GM19397 (cell line): ENCODE measurements around the gene POLN.

Source experiments
- ATAC-seq: cut with Tn5 transposase; IDR thresholded peaks from one replicate; pipeline ENCODE4 v1.9.1; 2021; ENCODE audit warnings: mild to moderate bottlenecking, moderate library complexity; ENCODE audit not compliant: unreplicated experiment

The POLN gene

DNA sequence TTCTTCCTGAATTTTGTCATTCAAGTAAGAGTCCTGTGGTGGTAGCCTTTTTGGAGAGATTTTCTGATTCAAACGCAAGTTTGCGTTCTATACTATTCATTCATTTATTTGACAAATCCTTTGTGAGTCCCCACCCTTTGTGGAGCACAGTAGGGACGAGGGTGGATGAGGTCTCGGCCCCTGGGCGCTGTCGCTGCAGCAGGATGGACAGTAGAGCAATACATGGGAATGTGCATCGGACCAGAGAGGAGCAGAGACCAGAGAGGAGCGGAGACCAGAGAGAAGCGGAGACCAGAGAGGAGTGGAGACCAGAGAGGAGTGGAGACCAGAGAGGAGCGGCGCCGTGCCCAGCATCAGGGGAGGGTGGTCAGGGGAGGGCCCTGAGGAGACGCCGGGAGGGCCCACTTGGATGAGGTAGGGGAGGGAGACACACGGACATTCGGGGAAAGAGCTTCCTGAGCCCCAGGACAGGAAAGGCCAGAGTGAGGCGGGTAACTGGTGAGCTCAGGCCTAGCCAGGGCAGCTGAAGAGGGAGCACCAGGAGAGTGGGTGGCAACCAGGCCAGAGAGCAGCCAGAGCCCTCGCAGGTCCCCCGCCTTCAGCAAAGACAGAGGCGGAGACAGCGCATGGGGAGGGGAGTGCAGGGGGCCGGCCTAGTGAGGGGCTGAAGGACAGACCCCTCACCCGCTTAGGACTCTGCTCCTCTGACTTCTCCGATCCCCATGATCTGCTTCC lies 115.4 kb downstream of the POLN start:
- ATAC-seq: no peak

DNA sequence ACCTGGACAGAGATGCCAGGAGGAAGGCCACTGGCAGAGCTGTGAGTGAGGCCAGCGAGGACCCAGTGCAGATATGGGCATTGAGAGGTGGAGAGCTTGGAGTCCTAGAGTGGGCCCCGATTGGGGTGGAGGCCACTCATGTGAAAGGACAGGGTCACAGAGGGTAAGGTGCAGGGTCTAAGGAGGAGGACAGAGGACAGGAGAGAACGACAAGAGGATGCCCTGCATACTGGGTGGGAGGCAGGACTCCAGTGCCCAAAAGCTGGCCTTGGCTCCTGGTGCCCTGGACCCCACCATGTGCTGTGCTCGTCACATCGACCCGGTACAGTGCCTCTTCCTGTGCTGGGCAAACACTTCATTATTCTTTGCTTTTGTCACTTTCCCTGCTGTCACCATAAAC lies 116.1 kb downstream of the POLN start:
- no peak for ATAC-seq

GRCh38 chr4:2125023-2125422 lies 116.9 kb downstream of the POLN start:
- no peak for ATAC-seq

GRCh38 chr4:2116687-2117400 lies 125.1 kb downstream of the POLN start:
- ATAC-seq: no peak

DNA sequence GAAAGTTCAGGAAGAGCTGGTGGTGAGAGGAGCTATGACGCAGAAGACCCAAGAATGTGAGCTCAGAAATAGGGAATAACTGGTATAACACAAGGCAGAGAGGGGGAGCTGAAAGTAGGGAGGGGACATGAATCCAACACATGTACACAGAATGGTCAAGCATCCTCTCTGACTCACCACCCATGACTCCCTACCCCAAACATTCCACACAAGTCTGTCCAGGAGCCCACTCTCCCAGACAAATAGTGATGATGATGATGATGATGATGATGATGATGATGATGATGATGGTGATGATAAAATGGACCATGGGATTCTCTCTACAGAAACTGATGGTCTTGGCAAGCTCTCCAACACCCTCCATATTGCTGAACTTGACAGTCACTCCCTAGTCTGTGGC lies 136.4 kb downstream of the POLN start:
- no peak for ATAC-seq

GRCh38 chr4:2104556-2105345 lies 137.2 kb downstream of the POLN start:
- ATAC-seq: no peak

DNA sequence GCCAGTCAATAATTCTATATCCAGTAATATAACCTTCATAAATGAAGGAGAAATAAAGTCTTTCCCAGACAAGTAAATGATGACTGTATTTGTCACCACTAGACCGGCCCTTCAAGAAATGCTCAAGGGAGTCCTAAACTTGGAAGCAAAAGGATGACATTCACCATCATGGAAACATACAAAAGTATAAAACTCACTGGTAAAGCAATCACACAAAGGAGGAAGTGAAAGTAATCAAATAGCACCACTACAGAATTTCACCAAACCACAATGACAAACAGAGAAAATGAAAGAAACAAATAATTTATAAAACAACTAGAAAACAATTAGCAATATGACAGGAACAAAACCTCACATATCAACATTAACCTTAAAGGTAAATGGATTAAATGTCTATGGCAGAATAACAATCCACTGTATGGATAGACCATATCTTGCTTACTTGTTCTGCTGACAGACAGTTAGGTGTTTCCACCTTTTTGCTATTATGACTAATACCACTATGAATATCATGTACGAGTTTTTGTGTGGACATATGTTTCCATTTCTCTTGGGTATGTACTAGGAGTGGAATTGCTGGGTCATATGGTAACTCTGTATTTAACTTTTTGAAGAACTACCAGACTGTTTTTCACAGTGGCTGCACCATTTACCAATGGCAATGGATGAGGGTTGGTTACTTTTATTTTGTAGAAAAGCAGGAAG lies 137.9 kb downstream of the POLN start:
- ATAC-seq: no peak

GRCh38 chr4:2103127-2103842 lies 138.6 kb downstream of the POLN start:
- no peak for ATAC-seq

DNA sequence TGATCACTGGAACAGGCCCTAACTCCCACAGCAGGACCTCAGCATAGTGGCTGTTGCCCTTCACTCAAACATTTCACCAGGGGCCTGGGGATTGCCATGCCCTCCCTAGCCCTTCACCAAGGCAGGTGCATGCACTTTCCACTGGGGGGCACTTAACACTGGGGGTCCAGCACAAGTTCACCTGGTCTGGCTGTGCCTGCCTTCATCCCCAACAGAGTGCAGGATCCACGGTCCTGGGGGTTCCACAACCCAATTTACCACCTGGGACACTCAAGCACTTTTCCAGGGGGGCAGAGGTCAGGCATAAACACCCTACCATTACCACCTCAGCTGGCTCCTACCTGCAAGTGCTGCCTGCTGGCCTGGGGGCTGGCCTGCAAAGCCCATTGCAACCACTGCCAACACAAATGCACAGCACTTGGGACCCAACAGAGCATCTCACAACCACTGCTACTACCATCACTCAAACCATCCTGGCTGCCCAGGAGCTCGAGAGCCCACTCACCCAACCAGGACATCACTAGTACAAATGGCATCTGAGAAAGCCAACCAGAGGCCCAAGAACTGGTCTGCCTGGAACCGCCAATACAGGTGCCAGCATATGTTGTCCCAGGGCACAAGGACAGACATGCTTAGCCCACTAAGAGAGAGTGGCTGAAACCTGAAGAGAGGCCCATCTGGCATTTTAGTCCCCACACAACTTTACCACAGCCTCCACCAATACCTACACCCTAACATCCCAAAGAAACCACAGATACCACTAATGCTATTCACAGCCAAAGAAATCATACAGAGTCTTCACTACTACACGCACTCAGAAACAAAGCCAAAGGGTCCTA lies 139.7 kb downstream of the POLN start:
- no peak for ATAC-seq

DNA sequence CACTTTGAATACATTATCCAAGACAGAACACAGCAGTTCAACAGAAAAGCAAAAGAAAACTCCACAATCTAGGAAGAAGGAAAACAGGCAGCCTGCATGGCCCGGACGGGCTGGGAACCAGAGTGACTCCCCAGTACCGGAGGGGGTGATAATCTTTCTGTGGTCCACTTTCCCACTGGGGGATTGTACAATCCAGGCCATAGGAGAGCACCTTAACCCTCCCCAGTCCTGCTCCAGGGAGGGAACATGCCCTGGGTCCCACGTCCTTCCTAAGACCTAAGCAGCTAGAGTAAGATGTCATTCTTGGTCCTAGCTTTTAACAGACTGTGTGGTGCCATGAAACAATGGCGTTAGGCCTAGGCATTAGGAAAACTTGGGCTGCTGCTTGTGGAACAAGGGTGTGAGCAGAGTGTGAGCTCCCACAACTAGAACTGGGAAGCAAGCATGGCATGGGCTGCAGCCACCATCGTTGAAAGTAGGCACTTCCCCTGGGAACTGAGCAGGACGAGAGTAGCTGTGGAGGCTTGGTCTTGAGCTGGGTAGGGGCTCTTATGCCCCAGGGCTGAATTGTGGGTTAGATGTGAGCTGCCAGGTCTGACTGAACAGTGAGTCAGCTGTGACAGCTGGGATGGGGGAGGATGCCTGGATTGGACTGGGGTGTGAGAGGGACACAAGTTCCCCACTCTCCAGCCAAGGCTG lies 140.4 kb downstream of the POLN start:
- no peak for ATAC-seq

DNA sequence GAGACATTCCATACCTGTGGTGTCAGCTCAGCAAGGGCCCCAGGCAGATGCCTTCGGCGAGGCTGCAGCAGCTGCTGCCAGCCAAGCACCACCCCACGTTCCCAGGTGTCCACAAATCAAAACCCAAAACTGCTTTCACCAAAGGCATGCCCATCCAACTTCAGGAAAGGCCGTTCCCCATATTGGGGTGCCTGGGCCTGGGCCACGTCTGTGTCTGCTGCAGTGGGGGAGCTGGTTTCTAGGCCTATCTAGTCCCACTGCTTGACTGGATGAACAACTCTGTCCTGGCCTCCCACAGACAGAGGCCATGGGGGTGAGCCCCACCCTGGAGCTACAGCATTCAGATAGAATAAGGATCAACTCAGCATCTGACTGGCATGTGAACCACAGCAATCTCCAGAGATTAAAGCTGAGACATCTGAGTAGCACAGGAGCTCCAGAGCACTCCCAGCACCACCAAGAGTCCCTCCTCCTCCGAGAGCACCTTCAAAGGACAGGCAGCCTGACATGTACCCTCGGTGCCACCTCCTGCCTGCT lies 145.8 kb downstream of the POLN start:
- no peak for ATAC-seq

GRCh38 chr4:2095236-2096072 lies 146.5 kb downstream of the POLN start:
- ATAC-seq: no peak

DNA sequence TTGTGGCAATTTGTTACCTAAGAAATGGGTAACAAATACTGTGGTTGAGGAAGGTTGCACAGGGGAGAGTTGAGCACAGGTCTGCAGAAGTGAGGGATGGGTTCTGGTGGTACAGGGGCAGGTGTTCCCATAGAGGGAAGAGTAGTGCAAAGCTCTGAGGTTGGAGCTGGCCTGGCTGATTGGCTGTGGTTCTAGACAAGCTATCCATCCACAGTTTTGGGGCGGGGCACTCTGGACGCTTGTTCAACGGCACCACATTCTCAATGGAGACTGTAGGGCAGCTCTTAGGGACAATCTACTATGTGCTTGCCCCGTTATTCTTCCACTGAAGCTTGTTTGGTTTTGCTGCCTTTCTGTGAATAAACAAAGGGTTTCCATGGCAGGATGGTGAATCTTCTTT lies 147.4 kb downstream of the POLN start:
- no peak for ATAC-seq

- ATAC-seq: no peak
Measured at GRCh38 chr4:2093265-2093664, 148.7 kb downstream of the POLN start.

GRCh38 chr4:2092669-2093053 lies 149.3 kb downstream of the POLN start:
- ATAC-seq: no peak

DNA sequence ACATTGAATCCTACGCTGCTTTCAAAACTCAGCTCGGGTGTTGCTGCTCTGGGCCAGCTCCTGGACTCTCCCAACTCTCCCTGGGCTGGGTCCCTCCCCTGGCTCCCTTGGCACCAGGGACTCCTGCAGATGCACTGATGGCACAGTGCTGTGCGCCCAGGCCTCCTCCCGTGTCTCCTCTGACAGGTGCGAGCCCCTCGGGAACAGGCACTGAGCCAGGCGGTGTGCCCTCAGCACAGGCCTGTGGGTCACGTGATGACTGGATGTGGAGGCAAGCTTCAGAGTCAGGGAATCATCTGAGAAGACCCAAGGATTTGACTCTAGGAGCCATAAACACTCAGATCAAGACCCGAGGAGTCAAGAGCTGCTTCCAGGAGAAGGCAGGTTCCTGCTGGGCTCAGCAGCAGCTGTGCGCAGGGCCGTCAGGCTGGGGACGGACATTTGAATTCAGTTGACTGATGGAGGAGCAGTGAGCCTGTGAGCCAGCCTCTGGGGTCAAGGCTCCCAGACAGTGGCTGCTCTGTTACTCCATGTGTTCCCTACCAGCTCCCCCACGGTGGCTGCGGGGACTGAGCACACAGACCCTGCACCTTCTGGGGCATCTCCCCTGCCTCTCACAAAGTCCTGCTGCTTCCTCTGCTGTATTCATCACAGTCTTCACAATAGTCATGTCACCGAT lies 149.8 kb downstream of the POLN start:
- no peak for ATAC-seq

- ATAC-seq: no peak
Measured at GRCh38 chr4:2090642-2091041, 151.3 kb downstream of the POLN start.
